ENCODE measurements around the gene KRTAP16-1. TPM values are rescaled to one million over a fixed set of nuclear protein-coding genes. Genes with fewer than 3 reads are reported as not detected.

The KRTAP16-1 gene
- total and polyA plus RNA-seq, 2 of the 13 experiments (the other 11 are each of a cell fraction or from before 2014, with no cell fraction given): not detected

DNA sequence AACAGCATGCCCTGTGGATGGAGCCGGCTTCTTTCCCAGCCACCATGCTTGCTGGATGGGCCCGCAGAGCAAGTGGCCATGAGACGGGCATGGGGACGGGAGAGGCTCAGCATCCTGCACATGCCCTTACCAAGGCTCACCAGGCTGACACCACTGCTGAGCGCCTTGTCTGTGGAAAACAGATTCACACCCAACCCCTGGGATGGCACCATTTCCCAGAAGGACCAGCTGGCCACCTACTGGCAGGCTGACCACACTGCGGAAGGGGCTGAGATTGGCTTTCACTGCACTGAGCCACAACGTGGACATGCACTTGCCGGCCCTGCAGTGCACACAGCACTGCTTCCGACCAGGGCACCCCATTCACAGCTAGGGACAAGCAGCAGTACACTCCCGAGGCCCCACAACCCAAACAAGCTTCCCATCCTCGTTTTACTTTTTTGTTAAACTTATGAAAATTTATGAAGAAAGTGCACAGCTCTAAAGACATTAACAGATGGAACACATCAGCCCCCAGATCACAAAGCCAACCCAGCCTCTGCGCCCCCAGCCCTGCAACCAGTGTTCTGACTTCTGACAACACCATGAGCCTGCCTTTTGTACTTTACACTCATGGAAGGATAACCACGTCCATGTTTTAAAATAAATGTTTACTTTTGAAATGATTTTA lies 20.3 kb upstream of the KRTAP16-1 start:
- in situ Hi-C loops (cut with HindIII; ENCODE audit: extremely low pct_ligation_motif_present, low pct_unique_long_range_greater_than_20kb) (no loop called here), intact Hi-C loops (cut with micrococcal nuclease; ENCODE audit: unreplicated experiment) (loop anchor here (1.0 kb wide), 3 partner anchors 420 to 526 kb away; no protein-coding TSS in a partner anchor)
- Histone ChIP-seq H3K4me2 (ENCODE audit: low read depth, low read length) (no peak overlapping the region), H3K4me3 (replicated peaks in 1 of 3; ENCODE audit: insufficient read depth in 1 of 3, low read depth in 2 of 3, low read length in 3 of 3) (no peak overlapping the region), H3K9ac (ENCODE audit: insufficient read depth, low read depth, low read length) (no peak overlapping the region), H3K4me1 (ENCODE audit: insufficient read depth, low read length) (no peaks in the 10 kb centered on the region), H3K9me3 (ENCODE audit: low read length) (no peaks in the 10 kb centered on the region), H3K27ac (ENCODE audit: extremely low read length, insufficient read depth, low read length) (no peak overlapping the region), H3K27me3 (ENCODE audit: control insufficient read depth in 1 of 2, insufficient read depth in 2 of 2, low read length in 2 of 2) (peaks cover 0 to 18% of the 10 kb centered on the region in 2 experiments; a peak in 2 of 5 replicates), H2AFZ (ENCODE audit: low read length) (no peak overlapping the region), H3K36me3 (replicated peaks in 1 of 2; ENCODE audit: control insufficient read depth in 1 of 2, insufficient read depth in 2 of 2, low read length in 2 of 2) (no peaks in the 10 kb centered on the region), H4K20me1 (ENCODE audit: insufficient read depth, low read length) (no peaks in the 10 kb centered on the region), H3K79me2 (ENCODE audit: insufficient read depth, low read length) (no peaks in the 10 kb centered on the region)
- FAIRE-seq (peak; percentile 89), ATAC-seq (peak; percentile 87), DNase-seq (ENCODE audit: low spot score) (peak; percentile 52)
- BruUV-seq (replicated peaks): no TSS peak
- CTCF ChIA-PET (ENCODE audit: low intra/inter-chr PET ratio, low total read pairs): interaction anchor here (1.3 to 3.1 kb wide), 3 partner anchors 420 to 526 kb away, joined by 7 to 32 read pairs (median 7); no protein-coding TSS in a partner anchor
- POLR2A ChIA-PET: no interaction called here
- 29% methylated on average over 11 of the region's 13 CpGs for WGBS (ENCODE audit: low lambda C conversion rate)
- TF ChIP-seq ARID2 (CRISPR knock-in tag; IDR thresholded peaks at IDR 0.05; ENCODE audit: borderline replicate concordance) (no peak), KDM1A (CRISPR knock-in tag; IDR thresholded peaks at IDR 0.05) (no peak), TAF15 (IDR thresholded peaks at IDR 0.05; ENCODE audit: low read depth, low read length, poor library complexity, severe bottlenecking) (no peak), ZNF768 (CRISPR knock-in tag; IDR thresholded peaks at IDR 0.05) (0 out of 2 replicates have a peak, but pooled peaks have one; percentile 16), ZNF75D (CRISPR knock-in tag; IDR thresholded peaks at IDR 0.05; ENCODE audit: borderline replicate concordance) (no peak), ZNF230 (CRISPR knock-in tag; IDR thresholded peaks at IDR 0.05) (no peak), WIZ (CRISPR knock-in tag; IDR thresholded peaks at IDR 0.05) (no peak)
- TF ChIP-seq, protein P1, sequence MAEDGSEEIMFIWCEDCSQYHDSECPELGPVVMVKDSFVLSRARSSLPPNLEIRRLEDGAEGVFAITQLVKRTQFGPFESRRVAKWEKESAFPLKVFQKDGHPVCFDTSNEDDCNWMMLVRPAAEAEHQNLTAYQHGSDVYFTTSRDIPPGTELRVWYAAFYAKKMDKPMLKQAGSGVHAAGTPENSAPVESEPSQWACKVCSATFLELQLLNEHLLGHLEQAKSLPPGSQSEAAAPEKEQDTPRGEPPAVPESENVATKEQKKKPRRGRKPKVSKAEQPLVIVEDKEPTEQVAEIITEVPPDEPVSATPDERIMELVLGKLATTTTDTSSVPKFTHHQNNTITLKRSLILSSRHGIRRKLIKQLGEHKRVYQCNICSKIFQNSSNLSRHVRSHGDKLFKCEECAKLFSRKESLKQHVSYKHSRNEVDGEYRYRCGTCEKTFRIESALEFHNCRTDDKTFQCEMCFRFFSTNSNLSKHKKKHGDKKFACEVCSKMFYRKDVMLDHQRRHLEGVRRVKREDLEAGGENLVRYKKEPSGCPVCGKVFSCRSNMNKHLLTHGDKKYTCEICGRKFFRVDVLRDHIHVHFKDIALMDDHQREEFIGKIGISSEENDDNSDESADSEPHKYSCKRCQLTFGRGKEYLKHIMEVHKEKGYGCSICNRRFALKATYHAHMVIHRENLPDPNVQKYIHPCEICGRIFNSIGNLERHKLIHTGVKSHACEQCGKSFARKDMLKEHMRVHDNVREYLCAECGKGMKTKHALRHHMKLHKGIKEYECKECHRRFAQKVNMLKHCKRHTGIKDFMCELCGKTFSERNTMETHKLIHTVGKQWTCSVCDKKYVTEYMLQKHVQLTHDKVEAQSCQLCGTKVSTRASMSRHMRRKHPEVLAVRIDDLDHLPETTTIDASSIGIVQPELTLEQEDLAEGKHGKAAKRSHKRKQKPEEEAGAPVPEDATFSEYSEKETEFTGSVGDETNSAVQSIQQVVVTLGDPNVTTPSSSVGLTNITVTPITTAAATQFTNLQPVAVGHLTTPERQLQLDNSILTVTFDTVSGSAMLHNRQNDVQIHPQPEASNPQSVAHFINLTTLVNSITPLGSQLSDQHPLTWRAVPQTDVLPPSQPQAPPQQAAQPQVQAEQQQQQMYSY (CRISPR knock-in tag; IDR thresholded peaks at IDR 0.05): no peak
- TF ChIP-seq, protein P2, sequence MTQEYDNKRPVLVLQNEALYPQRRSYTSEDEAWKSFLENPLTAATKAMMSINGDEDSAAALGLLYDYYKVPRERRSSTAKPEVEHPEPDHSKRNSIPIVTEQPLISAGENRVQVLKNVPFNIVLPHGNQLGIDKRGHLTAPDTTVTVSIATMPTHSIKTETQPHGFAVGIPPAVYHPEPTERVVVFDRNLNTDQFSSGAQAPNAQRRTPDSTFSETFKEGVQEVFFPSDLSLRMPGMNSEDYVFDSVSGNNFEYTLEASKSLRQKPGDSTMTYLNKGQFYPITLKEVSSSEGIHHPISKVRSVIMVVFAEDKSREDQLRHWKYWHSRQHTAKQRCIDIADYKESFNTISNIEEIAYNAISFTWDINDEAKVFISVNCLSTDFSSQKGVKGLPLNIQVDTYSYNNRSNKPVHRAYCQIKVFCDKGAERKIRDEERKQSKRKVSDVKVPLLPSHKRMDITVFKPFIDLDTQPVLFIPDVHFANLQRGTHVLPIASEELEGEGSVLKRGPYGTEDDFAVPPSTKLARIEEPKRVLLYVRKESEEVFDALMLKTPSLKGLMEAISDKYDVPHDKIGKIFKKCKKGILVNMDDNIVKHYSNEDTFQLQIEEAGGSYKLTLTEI (CRISPR knock-in tag; conservative IDR thresholded peaks at IDR 0.05): no peak
- TF ChIP-seq, protein P3, sequence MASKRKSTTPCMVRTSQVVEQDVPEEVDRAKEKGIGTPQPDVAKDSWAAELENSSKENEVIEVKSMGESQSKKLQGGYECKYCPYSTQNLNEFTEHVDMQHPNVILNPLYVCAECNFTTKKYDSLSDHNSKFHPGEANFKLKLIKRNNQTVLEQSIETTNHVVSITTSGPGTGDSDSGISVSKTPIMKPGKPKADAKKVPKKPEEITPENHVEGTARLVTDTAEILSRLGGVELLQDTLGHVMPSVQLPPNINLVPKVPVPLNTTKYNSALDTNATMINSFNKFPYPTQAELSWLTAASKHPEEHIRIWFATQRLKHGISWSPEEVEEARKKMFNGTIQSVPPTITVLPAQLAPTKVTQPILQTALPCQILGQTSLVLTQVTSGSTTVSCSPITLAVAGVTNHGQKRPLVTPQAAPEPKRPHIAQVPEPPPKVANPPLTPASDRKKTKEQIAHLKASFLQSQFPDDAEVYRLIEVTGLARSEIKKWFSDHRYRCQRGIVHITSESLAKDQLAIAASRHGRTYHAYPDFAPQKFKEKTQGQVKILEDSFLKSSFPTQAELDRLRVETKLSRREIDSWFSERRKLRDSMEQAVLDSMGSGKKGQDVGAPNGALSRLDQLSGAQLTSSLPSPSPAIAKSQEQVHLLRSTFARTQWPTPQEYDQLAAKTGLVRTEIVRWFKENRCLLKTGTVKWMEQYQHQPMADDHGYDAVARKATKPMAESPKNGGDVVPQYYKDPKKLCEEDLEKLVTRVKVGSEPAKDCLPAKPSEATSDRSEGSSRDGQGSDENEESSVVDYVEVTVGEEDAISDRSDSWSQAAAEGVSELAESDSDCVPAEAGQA (IDR thresholded peaks at IDR 0.05; ENCODE audit: low read depth): no peak
- TF ChIP-seq, protein P3 (CRISPR knock-in tag; IDR thresholded peaks at IDR 0.05; ENCODE audit: borderline replicate concordance): no peak

All from HepG2 (cell line).